Uterus (tissue), 4 donors: ENCODE measurements around the gene ITFG2. TPM values are rescaled to one million over a fixed set of nuclear protein-coding genes. Genes with fewer than 3 reads are reported as not detected.

Source experiments
- DNase-seq, 2 donors: peaks; one replicate each; pipeline ENCODE4 v3.0.0-alpha.2; 2019 to 2020
- H3K27ac ChIP-seq, 2 donors: fragments of 200-600 bp; sonication (generic); 1 replicate in 1 of 2; 2 replicates in 1 of 2; pipeline ENCODE4 v1.5.1; 2016 to 2018
- H3K27me3 ChIP-seq, 2 donors: fragments of 200-600 bp; sonication (generic); one replicate each; pipeline ENCODE4 v1.5.1; 2018 to 2019; ENCODE audit warnings: control low read depth in 1 of 2
- H3K36me3 ChIP-seq, 2 donors: fragments of 200-600 bp; sonication (generic); one replicate each; pipeline ENCODE4 v1.5.1; 2019; ENCODE audit warnings: control low read depth in 1 of 2
- H3K4me1 ChIP-seq, 2 donors: fragments of 200-600 bp; sonication (generic); one replicate each; pipeline ENCODE4 v1.5.1; 2018 to 2019; ENCODE audit warnings: control low read depth in 1 of 2
- H3K4me3 ChIP-seq, 2 donors: fragments of 200-600 bp; sonication (generic); 1 replicate in 1 of 2; 2 replicates in 1 of 2; pipeline ENCODE4 v1.5.1; 2018 to 2019; ENCODE audit warnings: mild to moderate bottlenecking in 1 of 2
- H3K9me3 ChIP-seq, 2 donors: fragments of 200-600 bp; sonication (generic); one replicate each; pipeline ENCODE4 v1.5.1; 2019; ENCODE audit warnings: control low read depth in 1 of 2
- POLR2A ChIP-seq, 2 donors: fragments of 450-650 bp; IDR thresholded peaks; one replicate each; pipeline ENCODE4 v1.6.1; 2016; ENCODE audit warnings: antibody characterized with exemption in 2 of 2, mild to moderate bottlenecking in 1 of 2, moderate library complexity in 1 of 2
- intact Hi-C: fragments of 100-400 bp; cut with DNase I; formaldehyde crosslinking; loops from one replicate; pipeline ENCODE4 v1.15.1; 2023; ENCODE audit warnings: low total_unique reads
- total RNA-seq, 4 donors: library from RNA; depleted of rRNA in 3 of 4; stranded (reverse); fragments of >200 nt in 3 of 4; gene quantifications; one replicate each; pipeline versions ENCODE4 v1.1.0 to v1.2.4, GENCODE V29; 2014 to 2023
- TF ChIP-seq, protein P1 (sequence below), 4 experiments: fragments of 200-600 bp in 2 of 4; fragments of 450-650 bp in 2 of 4; sonication (generic) in 2 of 4; IDR thresholded peaks; one replicate each; pipeline ENCODE4 v1.5.1; 2016 to 2019; ENCODE audit warnings: antibody characterized with exemption in 4 of 4, mild to moderate bottlenecking in 2 of 4, moderate library complexity in 1 of 4
- donor health status: DM: yes; HTN: yes; CAD: no.

The ITFG2 gene
- total RNA-seq, 4 donors from 2014 or later: 30.5 to 92.6 (median 35.0) TPM

DNA sequence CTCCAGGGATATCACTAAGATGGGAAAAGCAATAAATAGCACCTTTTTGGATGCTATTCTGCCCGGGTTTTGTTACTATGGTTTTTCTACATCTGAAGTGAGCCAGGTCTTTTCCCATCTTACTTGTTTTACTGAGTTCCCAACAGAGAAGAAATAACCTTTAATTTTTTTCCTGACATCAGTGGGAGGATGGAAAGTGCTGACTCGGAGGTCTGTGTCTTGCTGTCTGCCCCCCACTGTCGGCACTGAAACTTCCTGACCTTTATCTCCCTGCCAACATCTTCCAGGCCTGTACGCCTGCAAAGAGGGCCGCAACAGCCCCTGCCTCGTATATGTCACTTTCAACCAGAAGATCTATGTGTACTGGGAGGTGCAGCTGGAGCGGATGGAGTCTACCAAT lies 11.0 kb downstream of the ITFG2 start:
- no peak for DNase-seq
- intact Hi-C loops: no loop called here
- H3K27me3 ChIP-seq: no peaks in the 10 kb centered on the region
- no peaks in the 10 kb centered on the region for H3K36me3 ChIP-seq
- no peak overlapping the region for H3K4me3 ChIP-seq
- H3K9me3 ChIP-seq: no peaks in the 10 kb centered on the region
- no peak overlapping the region for H3K27ac ChIP-seq
- TF ChIP-seq POLR2A (IDR thresholded peaks at IDR 0.05): no peak
- TF ChIP-seq, protein P1, sequence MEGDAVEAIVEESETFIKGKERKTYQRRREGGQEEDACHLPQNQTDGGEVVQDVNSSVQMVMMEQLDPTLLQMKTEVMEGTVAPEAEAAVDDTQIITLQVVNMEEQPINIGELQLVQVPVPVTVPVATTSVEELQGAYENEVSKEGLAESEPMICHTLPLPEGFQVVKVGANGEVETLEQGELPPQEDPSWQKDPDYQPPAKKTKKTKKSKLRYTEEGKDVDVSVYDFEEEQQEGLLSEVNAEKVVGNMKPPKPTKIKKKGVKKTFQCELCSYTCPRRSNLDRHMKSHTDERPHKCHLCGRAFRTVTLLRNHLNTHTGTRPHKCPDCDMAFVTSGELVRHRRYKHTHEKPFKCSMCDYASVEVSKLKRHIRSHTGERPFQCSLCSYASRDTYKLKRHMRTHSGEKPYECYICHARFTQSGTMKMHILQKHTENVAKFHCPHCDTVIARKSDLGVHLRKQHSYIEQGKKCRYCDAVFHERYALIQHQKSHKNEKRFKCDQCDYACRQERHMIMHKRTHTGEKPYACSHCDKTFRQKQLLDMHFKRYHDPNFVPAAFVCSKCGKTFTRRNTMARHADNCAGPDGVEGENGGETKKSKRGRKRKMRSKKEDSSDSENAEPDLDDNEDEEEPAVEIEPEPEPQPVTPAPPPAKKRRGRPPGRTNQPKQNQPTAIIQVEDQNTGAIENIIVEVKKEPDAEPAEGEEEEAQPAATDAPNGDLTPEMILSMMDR (IDR thresholded peaks at IDR 0.05): no peak
- no peaks in the 10 kb centered on the region for H3K4me1 ChIP-seq

DNA sequence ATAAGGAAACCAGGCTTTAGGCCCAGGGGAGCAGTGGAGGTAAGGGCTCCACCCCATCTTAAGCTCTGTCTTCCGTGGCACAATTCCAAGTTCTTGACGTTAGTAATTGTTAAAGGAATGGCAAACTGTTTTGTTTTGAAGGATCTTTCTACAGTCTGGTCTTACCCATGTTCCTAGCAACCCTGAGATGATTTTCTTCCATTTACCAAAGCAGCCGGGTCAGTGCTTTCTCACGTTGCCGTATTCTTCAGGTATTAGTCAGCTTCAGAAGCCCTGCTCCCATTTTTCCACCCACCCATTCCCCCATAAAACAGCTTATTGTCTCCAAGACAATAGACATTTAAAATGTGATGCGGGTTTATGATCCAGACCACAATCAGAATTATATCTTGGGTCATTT lies 12.1 kb downstream of the ITFG2 start:
- H3K9me3 ChIP-seq: no peaks in the 10 kb centered on the region
- no peaks in the 10 kb centered on the region for H3K36me3 ChIP-seq
- H3K4me1 ChIP-seq: no peaks in the 10 kb centered on the region
- TF ChIP-seq, protein P1 (IDR thresholded peaks at IDR 0.05): no peak
- no peak for TF ChIP-seq POLR2A (IDR thresholded peaks at IDR 0.05)
- intact Hi-C loops: no loop called here
- no peak for DNase-seq
- no peak overlapping the region for H3K27ac ChIP-seq
- H3K4me3 ChIP-seq: no peak overlapping the region
- no peaks in the 10 kb centered on the region for H3K27me3 ChIP-seq

DNA sequence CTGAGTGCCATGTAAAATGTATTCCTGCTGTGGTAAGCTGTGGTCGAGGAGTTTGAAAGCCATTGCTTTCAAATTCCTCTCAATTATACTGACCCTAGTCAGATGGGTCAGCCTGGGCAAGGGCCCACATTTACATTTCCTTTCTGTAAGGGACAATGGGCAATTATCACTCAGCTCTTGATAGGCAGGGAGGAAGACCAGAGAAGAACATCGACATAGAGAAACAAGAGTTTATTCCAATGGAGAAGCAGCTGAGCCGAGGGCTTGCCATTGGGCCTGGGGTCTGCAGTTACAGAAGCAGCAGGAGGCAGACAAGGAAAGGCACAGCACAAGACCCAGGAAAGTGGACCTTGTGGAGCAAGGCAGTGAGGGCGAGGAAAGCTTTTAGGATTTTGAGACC lies 12.7 kb downstream of the ITFG2 start:
- no peaks in the 10 kb centered on the region for H3K9me3 ChIP-seq
- H3K36me3 ChIP-seq: no peaks in the 10 kb centered on the region
- no peaks in the 10 kb centered on the region for H3K27me3 ChIP-seq
- intact Hi-C loops: no loop called here
- no peak for DNase-seq
- H3K4me1 ChIP-seq: no peaks in the 10 kb centered on the region
- H3K4me3 ChIP-seq: no peak overlapping the region
- peak overlapping the region in 1 of 2 donors; percentile 2 for H3K27ac ChIP-seq
- TF ChIP-seq POLR2A (IDR thresholded peaks at IDR 0.05): no peak
- TF ChIP-seq, protein P1 (IDR thresholded peaks at IDR 0.05): no peak

DNA sequence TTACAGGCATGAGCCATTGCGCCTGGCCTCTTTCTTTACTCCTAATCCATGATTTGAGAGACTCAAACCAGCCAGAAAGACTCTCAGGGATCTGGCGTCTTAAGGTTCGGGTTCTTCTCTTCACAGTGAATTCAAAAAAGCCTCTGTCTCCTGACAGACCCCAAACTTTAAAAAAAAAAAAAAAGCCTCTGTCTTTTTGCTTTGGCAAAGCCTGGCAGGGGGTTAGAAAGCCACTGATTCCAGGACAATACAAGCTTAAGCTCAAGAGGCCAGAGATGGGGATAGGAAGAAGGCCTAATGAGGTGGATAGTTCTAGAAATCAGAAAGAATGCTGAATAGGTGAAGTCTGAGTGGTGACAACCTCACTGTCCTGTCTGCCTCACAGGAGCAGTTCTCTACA lies 13.6 kb downstream of the ITFG2 start:
- intact Hi-C loops: no loop called here
- no peaks in the 10 kb centered on the region for H3K36me3 ChIP-seq

DNA sequence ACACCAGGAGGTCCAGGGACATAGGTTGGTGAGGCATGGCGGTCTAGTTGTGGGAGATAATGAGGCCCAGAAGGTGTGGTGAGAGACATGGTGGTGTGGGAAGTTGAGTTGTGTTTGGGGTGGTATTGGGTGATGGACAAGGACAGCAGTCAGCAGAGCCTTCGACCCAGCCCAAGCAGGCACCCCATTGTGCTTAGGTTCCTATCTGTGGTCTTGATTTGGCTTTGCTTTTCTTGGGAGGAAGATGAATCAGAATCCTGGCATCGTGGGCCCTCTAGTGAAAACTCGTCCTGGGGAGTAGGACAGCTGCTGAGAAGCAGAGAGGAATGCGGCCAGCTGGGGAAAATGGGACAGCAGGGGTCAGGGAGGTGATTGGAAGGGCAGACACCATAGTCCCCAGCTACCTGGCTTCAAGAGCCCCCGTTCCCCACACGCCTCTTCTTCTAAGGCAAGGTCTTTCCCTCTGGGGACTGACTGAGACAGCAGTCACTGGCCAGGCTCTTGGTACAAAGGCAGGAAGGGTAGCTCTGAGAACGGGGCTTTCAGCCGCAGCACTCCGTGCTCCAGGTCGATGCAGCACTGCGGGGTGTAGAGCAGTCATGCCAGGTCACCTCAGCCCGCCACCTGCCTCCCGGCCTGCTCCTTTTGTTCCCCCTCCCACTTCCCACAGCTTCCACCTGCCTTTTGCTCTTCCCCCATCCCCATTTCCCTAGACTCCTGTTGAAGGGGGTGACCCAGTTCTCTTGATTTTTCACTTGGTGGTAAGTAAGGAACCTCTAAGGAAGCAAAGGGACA lies 14.4 kb downstream of the ITFG2 start:
- H3K4me3 ChIP-seq: no peak overlapping the region
- no peak overlapping the region for H3K27ac ChIP-seq
- intact Hi-C loops: no loop called here
- H3K27me3 ChIP-seq: no peaks in the 10 kb centered on the region
- no peak for DNase-seq
- TF ChIP-seq, protein P1 (IDR thresholded peaks at IDR 0.05): no peak
- no peak for TF ChIP-seq POLR2A (IDR thresholded peaks at IDR 0.05)
- H3K36me3 ChIP-seq: no peaks in the 10 kb centered on the region
- no peaks in the 10 kb centered on the region for H3K4me1 ChIP-seq
- no peaks in the 10 kb centered on the region for H3K9me3 ChIP-seq

More for the DNA sequence above, 13.6 kb downstream of the ITFG2 start:
- Histone ChIP-seq H3K27ac (no peak overlapping the region), H3K9me3 (no peaks in the 10 kb centered on the region), H3K27me3 (no peaks in the 10 kb centered on the region), H3K4me3 (no peak overlapping the region), H3K4me1 (no peaks in the 10 kb centered on the region)
- DNase-seq: no peak
- TF ChIP-seq POLR2A (IDR thresholded peaks at IDR 0.05): no peak
- TF ChIP-seq, protein P1 (IDR thresholded peaks at IDR 0.05): no peak
